HEK293 (cell line): ENCODE results near the gene RAB3GAP2.
"Not testable (repeated sequence)": the region's sequence is repeated elsewhere in the genome, so short reads cannot be mapped to it uniquely, and the experiment has no call there.

Experiments used
- ZFP37 ChIP-seq: fragments of 450-650 bp; formaldehyde crosslinking; IDR thresholded peaks from 2 replicates; pipeline ENCODE4 v1.5.1; 2016; ENCODE audit warnings: missing biosample characterization, missing genetic modification characterization
- ZNF777 ChIP-seq: fragments of 450-650 bp; formaldehyde crosslinking; IDR thresholded peaks from 2 replicates; pipeline ENCODE4 v1.5.1; 2017; ENCODE audit warnings: missing biosample characterization, missing genetic modification characterization, borderline replicate concordance
- TF ChIP-seq, protein P1 (sequence below): fragments of 450-650 bp; formaldehyde crosslinking; IDR thresholded peaks from 2 replicates; pipeline ENCODE4 v1.5.1; 2016; ENCODE audit warnings: missing biosample characterization, missing genetic modification characterization

DNA sequence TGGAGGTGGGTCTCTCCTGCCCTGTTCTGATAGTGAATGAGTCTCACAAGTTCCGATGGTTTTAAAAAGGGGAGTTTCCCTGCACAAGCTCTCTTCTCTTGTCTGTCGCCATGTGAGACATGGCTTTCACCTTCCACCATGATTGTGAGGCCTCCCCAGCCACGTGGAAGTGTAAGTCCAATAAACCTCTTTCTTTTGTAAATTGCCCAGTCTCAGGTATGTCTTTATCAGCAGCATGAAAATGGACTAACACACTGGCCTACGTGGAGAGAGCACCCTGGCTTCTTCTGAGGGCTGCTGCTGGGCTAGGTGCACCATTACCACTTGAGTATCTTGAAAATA, 51.6 kb downstream of the RAB3GAP2 start:
- not testable (repeated sequence) for TF ChIP-seq ZNF777 (tag by site-specific recombination); ZFP37
- TF ChIP-seq, protein P1, sequence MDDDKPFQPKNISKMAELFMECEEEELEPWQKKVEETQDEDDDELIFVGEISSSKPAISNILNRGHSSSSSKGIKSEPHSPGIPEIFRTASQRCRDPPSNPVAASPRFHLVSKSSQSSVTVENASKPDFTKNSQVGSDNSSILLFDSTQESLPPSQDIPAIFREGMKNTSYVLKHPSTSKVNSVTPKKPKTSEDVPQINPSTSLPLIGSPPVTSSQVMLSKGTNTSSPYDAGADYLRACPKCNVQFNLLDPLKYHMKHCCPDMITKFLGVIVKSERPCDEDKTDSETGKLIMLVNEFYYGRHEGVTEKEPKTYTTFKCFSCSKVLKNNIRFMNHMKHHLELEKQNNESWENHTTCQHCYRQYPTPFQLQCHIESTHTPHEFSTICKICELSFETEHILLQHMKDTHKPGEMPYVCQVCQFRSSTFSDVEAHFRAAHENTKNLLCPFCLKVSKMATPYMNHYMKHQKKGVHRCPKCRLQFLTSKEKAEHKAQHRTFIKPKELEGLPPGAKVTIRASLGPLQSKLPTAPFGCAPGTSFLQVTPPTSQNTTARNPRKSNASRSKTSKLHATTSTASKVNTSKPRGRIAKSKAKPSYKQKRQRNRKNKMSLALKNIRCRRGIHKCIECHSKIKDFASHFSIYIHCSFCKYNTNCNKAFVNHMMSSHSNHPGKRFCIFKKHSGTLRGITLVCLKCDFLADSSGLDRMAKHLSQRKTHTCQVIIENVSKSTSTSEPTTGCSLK (tag by site-specific recombination): not testable (repeated sequence)
